Activated CD4-positive, CD25-positive, alpha-beta regulatory T cell treated with anti-CD3 and anti-CD28 coated beads, Interleukin-2, amount 50 U/mL, for 24 hours (primary cell): ENCODE data around the gene RMND1.
"Not testable (repeated sequence)": the region's sequence is repeated elsewhere in the genome, so short reads cannot be mapped to it uniquely, and the experiment has no call there.

ENCODE experiments used
- ATAC-seq, 2 donors: fragments of 150-1000 bp; cut with Tn5 transposase; one replicate each; pipeline ENCODE4 v1.10.0; 2021; ENCODE audit warnings: mild to moderate bottlenecking in 1 of 2, moderate library complexity in 1 of 2

Gene RMND1

GRCh38 chr6:151451950-151452749, at the start of gene RMND1:
Gene RMND1 (minus strand): TSS chr6:151452126. CDS start chr6:151445811, 6,315 bp downstream.
- ATAC-seq = peak; percentile 98

- no peak for ATAC-seq
Observed at GRCh38 chr6:151499551-151499950, 47.6 kb upstream of the RMND1 start.

- ATAC-seq = peak in 1 of 2 donors; percentile 48
Observed at GRCh38 chr6:151498327-151498726, 46.4 kb upstream of the RMND1 start.

GRCh38 chr6:151497905-151498304, 46.0 kb upstream of the RMND1 start:
- ATAC-seq = no peak

GRCh38 chr6:151495380-151495779, 43.5 kb upstream of the RMND1 start:
- no peak for ATAC-seq

- no peak for ATAC-seq
Observed at GRCh38 chr6:151494936-151495320, 43.0 kb upstream of the RMND1 start.

GRCh38 chr6:151494235-151494935, 42.5 kb upstream of the RMND1 start:
- no peak for ATAC-seq

GRCh38 chr6:151493804-151494234, 41.9 kb upstream of the RMND1 start, which contains the start of gene CCDC170:
Gene CCDC170 (plus strand): TSS chr6:151494017. CDS start chr6:151494129, 112 bp downstream.
- no peak for ATAC-seq

GRCh38 chr6:151493161-151493803, 41.4 kb upstream of the RMND1 start:
- ATAC-seq = no peak

GRCh38 chr6:151490996-151491395, 39.1 kb upstream of the RMND1 start:
- ATAC-seq = no peak

GRCh38 chr6:151488226-151488625, 36.3 kb upstream of the RMND1 start:
- no peak for ATAC-seq

GRCh38 chr6:151483994-151484393, 32.1 kb upstream of the RMND1 start:
- ATAC-seq = no peak

GRCh38 chr6:151482290-151482689, 30.4 kb upstream of the RMND1 start:
- no peak for ATAC-seq

- no peak for ATAC-seq
Observed at GRCh38 chr6:151481786-151482185, 29.9 kb upstream of the RMND1 start.

GRCh38 chr6:151478670-151479069, 26.7 kb upstream of the RMND1 start:
- ATAC-seq = no peak

- no peak for ATAC-seq
Observed at GRCh38 chr6:151477726-151478125, 25.8 kb upstream of the RMND1 start.

GRCh38 chr6:151475653-151476523, 24.0 kb upstream of the RMND1 start:
- peak in 1 of 2 donors; percentile 3 for ATAC-seq

GRCh38 chr6:151464702-151465101, 12.8 kb upstream of the RMND1 start:
- ATAC-seq = no peak

GRCh38 chr6:151461673-151462072, 9.7 kb upstream of the RMND1 start:
- ATAC-seq = no peak

- ATAC-seq = not testable (repeated sequence)
Observed at GRCh38 chr6:151455751-151456398, 3.9 kb upstream of the RMND1 start.

GRCh38 chr6:151452750-151453427, 963 bp upstream of the RMND1 start:
- ATAC-seq = no peak
